Endometrial microvascular endothelial cells (primary cell): ENCODE data around the gene L3HYPDH. TPM values are rescaled to one million over a fixed set of nuclear protein-coding genes. Genes with fewer than 3 reads are reported as not detected.

ENCODE experiments used
- in situ Hi-C: cut with HindIII; loops from 2 replicates; pipeline ENCODE4 v1.10.0; 2017; ENCODE audit warnings: low sequenced_read_pairs, low pct_unique_long_range_greater_than_20kb; ENCODE audit errors: inconsistent ontology term
- total RNA-seq: library from RNA; depleted of rRNA; stranded (reverse); fragments of >200 nt; gene quantifications from one replicate; pipeline ENCODE4 v1.2.3, GENCODE V29; 2015; ENCODE audit errors: inconsistent ontology term

L3HYPDH gene
- total RNA-seq: 47.9 TPM

- in situ Hi-C loops: no loop called here
Measured at GRCh38 chr14:59483819-59484638, at the start of gene L3HYPDH, which contains the start of gene JKAMP. Gene L3HYPDH (minus strand): TSS chr14:59484408. CDS start chr14:59484316, 92 bp downstream. Gene JKAMP (plus strand): TSS chr14:59484517. CDS start chr14:59484590, 73 bp downstream.

GRCh38 chr14:59532419-59532818, 48.2 kb upstream of the L3HYPDH start:
- in situ Hi-C loops: no loop called here

GRCh38 chr14:59530349-59530748, 46.1 kb upstream of the L3HYPDH start:
- in situ Hi-C loops: no loop called here

GRCh38 chr14:59529189-59529588, 45.0 kb upstream of the L3HYPDH start:
- in situ Hi-C loops: no loop called here

- in situ Hi-C loops: no loop called here
Measured at GRCh38 chr14:59520224-59520623, 36.0 kb upstream of the L3HYPDH start.

DNA sequence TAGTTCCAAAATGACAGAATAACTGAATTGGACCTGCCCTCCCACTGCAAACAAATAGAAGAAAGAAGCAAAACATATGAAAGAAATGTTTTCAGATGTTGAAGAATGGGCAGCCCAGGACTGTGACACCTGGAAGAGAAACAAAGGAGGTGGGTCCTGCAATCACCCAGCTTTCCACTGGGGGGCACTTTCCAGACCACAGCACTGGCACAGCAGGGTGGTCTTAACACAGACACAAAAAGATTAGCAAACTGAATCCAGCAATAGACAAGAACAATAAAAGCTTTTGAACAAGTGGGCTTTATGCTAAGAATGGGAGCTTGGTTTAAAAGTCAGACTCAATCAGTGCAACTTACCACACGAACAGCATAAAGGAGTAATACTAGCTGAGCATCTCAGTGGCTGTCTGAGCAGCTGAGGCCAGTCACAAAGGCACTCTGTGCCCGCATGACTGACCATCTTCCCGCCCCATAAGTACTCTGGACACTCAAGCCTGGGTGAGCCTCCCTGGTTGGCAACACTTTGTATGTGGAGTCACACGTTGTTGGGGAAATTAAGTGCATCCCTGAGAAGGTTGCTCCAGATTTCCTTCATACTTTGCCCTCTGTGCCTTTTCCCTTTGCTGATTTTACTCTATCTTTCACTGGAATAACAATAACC, 27.8 kb upstream of the L3HYPDH start:
- in situ Hi-C loops: no loop called here

- in situ Hi-C loops: no loop called here
Measured at GRCh38 chr14:59510966-59511365, 26.8 kb upstream of the L3HYPDH start.

- in situ Hi-C loops: no loop called here
Measured at GRCh38 chr14:59510001-59510400, 25.8 kb upstream of the L3HYPDH start.

- in situ Hi-C loops: no loop called here
Measured at GRCh38 chr14:59509101-59509500, 24.9 kb upstream of the L3HYPDH start.

DNA sequence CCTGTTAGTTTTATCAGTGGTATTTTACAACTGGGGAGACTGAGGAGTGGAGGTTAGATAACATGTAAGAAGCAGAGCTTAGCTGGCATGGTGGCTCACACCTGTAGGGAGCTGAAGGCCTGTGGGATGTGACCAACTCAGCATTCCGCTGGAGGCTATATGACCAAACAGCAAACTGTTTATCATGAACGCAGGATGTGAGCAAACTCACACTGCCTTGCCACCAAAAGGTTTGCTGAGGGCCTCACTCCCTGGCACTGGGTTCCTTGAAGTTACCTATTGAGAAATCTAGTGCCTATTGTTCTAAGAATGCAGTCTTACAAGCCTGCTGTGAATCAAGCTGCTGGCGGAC, 23.5 kb upstream of the L3HYPDH start:
- in situ Hi-C loops: no loop called here

GRCh38 chr14:59507063-59507751, 23.0 kb upstream of the L3HYPDH start:
- in situ Hi-C loops: no loop called here

GRCh38 chr14:59503256-59503655, 19.0 kb upstream of the L3HYPDH start:
- in situ Hi-C loops: no loop called here

- in situ Hi-C loops: no loop called here
Measured at GRCh38 chr14:59500732-59501131, 16.5 kb upstream of the L3HYPDH start.

DNA sequence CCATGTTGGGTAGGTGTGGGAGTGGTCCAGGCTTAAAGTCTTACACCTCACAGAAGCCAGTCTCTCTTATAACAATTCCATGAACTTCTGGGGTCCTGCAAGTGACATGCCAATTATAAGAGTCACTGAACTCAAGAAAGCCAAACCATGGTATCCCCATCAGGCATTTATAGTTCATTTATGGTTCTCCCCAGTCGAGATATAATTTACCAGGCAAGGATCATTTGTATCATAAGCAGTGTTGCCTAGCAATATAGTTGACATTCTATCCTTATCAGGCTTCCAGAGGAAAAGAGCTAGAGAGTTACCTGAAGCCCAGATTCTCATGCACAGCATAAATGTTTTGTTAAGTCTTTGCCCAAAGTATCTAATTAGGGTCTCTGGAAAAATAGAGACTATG, 8.2 kb upstream of the L3HYPDH start:
- in situ Hi-C loops: no loop called here

GRCh38 chr14:59490756-59491155, 6.5 kb upstream of the L3HYPDH start:
- in situ Hi-C loops: no loop called here

GRCh38 chr14:59484639-59485175, 499 bp upstream of the L3HYPDH start:
- in situ Hi-C loops: no loop called here

GRCh38 chr14:59483363-59483762, 845 bp downstream of the L3HYPDH start:
- in situ Hi-C loops: no loop called here

DNA sequence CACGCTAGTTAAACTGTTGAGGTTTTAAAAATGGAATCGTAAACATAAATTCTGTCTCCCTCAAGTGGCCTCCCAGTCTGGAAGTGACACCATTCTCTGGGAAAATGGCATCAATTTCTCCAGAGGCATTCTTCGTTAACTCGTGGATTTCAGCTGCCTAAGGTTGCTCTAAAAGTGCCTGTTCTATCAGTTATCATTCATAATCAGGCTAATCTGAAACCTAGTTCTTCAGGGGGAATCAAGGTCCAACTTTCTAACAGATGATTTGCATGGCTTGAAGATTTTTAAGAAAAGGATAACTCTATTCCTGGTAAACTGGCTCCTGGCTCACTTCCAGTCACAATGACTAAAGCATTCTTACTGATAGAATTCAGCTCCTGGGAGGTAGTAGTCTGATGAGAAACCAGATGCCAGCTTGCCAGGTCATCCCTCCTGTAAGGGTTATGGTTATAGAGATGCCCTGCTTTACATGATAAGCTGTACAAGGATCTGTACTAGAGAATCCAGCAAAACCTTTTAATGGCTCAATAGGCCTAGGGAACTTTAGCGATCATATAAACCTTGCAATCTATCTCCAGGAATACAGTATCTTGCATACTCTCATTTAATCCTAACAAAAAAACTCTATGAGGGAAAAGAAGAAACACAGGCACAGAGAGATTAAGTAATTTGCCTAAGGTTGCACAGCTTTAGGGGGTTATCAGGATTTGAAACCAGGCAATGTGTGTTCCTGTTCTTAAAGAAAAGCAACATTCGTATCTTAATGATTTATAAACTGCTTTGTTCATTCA, 1.5 kb downstream of the L3HYPDH start:
- in situ Hi-C loops: no loop called here
